ENCODE data around the gene IFRD1.

The IFRD1 gene, protein sequence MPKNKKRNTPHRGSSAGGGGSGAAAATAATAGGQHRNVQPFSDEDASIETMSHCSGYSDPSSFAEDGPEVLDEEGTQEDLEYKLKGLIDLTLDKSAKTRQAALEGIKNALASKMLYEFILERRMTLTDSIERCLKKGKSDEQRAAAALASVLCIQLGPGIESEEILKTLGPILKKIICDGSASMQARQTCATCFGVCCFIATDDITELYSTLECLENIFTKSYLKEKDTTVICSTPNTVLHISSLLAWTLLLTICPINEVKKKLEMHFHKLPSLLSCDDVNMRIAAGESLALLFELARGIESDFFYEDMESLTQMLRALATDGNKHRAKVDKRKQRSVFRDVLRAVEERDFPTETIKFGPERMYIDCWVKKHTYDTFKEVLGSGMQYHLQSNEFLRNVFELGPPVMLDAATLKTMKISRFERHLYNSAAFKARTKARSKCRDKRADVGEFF
- total RNA-seq, result 14.3 to 163 reads per million in 2 donors

DNA sequence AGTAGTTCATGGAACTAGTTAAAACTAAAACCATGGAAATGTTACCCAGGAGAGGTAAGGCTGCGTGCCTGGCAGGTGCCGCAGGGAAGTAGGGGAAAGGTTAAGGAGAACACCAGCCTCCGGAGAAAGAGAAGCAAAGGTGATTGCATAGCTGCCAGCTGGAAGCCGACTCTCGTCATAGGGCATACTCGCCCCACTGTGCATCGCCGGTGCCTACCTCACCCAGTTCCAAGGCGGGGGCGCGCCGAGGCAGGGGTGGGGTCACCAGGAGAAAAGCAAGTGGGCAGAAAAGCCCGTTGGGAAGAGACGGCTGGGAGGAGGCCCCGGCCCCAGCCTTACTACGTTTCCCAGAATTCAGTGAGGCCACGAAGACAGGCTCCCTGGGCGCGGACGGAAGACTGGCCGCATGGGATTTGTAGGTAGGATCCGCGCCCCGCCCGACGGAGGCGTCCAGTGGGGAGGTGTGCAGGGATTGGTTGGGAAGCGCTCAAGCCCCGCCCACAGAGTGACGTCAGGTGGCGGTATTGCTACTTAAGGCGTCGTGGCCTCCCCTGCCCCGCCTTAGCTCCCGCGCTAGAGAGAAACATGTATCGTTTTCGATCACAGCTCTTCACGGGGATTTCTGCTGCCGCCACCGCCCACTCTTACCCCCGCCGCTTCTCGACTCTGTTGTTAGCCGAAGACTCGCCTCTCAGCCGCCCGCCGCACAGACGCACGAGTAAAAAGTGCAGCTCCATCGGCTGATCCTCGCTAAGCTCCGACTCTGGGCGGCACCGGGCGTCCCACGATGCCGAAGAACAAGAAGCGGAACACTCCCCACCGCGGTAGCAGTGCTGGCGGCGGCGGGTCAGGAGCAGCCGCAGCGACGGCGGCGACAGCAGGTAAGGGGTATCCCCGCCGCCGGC, at the start of gene IFRD1:
TSS of gene IFRD1 (plus strand) at position 559 of the 905 bp plus-strand sequence. CDS start at position 788, 229 bp downstream.
- peak; percentile 99 for DNase-seq

DNA sequence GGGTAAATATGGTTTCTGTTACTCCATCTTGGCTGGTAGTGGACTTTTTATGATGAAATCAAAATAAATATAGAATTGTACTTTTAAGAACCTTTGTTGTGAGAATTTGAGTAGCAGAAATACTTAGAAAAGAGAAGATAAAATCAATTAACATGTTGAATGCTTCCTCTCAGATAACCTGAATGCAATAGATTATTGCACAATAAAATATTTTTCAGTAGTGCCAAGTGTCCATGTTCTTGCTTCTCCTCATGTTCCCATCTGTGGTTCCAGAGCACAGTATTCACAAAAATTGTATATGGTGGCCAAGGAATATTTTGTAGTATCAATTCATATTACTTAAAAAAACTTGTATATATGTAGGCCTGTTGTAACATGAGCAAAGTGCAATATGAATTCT, 45.9 kb upstream of the IFRD1 start:
- DNase-seq, result no peak

DNA sequence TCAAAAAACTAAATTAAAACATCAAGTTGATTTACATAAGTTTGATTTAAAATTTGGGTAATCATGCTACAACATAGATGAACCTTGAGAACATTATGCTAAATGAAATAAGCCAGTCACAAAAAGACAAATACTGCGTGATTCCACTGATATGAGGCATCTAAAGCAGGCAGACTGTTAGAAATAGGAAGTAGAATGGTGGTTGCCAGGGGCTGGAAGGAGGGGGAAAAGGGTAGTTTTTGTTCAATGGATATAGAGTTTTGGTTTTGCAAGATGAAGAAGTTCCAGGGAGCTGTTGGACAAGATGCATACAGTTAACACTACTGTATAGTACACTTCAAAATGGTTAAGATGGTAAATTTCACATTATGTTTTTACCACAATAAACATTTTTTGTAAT, 45.0 kb upstream of the IFRD1 start:
- no peak for DNase-seq

DNA sequence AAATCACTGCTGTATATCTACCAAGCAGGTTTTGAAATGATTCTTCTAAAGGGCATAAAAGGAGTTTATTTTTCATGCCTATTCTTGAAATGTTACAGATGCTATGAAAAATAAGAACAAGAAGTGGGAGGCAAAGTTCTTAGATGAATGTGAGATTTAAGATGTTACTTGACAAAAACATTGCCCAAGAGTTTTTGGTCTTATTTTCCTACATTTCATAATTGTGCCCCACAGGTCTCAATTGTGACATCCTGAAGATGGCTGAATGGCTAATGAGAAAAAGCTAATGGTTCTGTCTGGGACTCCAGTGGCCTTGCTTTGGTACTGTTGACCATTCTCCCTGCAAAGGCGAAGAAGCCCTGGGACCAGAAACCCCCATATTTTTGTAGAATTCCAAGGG, 43.0 kb upstream of the IFRD1 start:
- DNase-seq, result no peak

DNA sequence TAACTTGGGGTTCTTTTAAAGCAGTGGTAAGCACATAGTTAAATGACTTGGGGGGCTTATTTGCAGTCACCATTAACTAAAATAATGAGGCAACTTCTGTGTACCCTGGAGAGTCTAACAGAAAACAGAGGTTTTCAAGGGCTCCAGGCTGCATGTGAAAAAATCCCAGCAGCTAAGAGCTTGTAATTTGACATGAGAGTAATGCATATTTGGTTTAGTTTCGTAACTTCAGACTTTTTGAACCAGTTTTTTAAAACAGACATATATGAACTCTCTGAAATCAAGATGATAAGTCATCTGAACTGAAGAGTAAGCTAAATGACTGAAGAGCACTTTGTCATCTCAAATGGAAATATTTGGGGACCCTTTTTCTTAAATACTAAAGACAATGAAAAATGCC, 40.2 kb upstream of the IFRD1 start:
- DNase-seq, result no peak

DNA sequence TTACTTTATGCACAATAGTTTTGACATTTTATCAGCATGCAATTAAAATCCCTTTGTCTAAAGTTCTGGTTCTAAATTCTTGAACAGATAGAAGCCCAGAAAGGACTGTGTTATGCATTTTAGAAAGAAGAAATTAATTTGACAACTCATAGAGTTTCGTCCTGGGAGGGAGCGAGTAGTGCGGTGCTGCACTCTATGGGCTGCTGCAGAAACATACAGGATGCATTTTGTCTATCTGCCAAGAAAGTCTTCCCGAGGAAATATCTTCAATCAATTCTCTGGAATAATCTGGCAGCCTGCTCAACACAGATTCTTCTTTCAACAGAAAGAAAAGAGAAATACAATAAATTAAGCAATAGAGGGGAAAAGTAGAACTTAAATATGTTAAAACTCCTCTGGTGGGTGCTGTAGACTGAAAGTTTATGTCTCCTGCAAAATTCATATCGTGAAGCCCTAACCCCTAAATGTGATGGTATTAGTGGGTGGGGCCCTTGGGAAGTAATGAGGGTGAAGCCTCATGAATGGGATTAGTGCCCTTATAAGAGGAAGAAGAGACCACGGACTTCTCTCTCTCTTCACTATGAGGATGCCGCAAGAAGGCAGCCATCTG, 39.0 kb upstream of the IFRD1 start:
- DNase-seq, result no peak

DNA sequence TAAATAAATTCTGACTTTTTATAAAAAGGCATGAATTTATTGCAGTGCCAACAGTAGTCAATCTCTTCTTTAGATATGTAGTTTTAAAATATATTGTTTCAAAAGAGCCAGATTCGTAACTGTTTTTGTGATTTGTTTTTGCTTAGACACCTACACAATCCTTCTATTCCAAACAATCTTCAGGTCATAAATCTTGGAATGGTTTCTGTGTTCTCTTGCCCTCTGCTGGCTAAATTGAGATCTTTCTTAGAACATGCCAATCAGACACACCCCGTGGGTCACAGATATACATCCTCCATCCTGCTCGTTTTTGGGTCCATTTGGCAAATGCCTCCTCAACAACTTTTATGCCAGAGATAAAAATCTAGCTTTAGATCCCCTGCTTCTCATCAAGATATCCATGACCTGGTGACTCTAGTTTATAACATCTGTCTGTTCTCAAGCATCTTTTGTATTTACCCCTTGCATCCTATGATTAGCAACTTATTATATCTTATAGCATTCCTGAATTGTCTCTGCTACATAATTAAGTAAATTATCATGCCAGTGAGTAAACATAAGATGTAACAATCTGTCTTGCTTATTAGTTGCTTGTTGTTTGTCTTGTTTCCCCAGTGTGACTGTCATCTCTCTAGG, 35.3 kb upstream of the IFRD1 start:
- DNase-seq, result no peak

DNA sequence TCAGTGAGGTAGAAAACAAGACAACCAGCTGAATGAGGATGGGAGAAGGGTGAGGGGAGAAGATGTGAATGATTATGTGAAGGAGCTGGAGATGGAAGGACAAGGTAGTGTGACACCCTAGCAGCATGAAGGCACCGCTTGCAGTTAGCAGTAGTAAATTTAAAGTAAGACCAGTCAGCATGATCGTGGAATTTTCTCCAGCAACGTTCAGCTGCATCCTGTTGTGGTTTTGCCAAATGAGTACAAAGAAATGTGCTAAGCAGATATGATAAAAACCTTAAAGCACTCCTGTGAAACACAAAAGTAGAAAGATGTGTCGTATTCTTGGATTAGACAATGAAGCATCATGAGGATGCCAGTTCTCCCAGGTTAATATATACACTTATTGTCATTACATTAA, 34.1 kb upstream of the IFRD1 start:
- DNase-seq, result no peak

DNA sequence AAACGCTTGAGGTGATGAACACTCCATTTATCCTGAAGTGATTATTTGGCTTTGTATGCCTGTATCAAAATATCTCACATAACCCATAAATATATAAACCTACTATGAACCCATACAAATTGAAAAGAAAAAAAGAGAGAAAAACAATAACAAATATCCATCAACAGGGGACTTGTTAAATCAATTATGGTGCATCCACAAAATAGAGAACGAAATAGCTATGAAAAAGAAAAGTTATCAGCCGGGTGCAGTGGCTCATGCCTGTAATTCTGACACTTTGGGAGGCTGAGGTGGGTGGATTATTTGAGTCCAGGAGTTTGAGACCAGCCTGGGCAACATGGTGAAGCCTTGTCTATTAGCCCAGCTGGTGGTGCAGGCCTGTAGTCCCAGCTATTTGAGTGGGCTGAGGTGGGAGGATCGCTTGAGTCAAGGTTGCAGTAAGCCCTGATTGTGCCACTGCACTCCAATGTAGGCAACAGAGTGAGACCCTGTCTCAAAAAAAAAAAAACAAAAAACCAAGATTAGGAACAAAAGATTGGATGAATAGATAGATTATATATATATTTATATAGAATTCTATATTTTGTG, 30.6 kb upstream of the IFRD1 start:
- DNase-seq, result no peak

DNA sequence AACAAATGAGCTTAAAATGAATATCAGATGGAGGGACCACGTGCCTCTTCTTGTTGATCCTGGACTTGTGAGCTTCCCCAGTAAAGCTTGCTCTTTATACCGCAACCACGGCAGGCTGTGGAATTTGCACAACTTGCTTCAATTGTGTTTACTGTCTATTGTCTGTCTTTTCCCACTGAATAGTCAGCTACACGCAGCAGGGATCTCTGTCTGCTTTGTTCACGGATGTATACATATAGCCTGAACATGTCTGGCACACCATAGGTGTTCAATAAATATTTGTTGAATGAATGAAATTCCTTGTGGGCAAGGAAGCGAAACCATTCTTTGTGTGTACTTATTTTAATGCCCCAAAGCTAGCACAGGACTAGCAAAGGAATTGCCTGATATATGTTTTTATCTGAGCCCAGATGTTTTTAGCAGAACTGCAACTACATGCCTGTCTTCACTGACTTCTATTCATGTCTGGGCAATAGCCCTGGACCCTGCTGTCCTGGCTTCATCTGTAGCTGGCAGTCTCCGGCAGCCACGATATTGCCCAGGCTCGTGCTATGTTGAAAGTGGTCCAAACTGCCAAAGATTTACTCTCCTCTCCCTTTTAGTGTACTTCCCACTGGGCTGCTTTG, 29.9 kb upstream of the IFRD1 start:
- DNase-seq, result no peak

DNA sequence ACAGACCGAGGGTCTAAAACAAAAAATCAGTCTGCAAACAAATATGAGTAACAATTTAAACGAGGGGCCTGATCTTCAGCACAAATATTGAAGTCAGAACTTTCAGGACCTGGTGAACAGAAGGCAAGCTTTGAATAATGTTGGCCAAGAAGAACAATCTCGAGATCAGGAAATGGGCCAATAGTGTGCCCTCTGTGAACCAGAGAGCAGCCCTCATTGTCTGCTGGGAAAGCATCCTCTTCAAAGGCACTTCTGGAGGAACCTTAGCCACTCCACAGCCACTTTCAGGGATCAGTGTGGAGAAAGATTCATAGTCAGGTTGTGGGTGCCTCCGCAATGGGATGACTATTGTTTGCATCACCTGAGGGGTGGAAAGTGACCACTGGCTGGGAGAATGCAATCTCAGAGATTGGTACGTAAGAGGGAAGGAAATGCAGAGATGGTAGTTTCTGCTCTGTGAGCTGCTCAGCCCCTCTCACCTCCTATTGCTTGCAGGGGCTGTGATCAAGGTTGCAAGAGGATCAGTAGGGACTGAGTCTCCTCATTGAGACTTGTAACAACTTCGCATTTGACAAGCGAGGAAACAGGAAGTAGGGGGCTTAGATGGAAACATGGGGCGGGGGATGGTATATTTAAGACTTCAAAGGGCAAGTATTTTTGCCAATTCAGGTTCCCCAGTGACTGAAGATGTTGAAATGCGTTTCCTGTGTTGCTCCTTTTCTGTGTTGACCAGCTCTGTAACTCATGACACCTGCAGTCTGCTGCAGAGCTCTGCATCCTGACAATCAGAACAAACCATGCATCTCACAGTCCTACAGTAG, 28.4 kb upstream of the IFRD1 start:
- no peak for DNase-seq

DNA sequence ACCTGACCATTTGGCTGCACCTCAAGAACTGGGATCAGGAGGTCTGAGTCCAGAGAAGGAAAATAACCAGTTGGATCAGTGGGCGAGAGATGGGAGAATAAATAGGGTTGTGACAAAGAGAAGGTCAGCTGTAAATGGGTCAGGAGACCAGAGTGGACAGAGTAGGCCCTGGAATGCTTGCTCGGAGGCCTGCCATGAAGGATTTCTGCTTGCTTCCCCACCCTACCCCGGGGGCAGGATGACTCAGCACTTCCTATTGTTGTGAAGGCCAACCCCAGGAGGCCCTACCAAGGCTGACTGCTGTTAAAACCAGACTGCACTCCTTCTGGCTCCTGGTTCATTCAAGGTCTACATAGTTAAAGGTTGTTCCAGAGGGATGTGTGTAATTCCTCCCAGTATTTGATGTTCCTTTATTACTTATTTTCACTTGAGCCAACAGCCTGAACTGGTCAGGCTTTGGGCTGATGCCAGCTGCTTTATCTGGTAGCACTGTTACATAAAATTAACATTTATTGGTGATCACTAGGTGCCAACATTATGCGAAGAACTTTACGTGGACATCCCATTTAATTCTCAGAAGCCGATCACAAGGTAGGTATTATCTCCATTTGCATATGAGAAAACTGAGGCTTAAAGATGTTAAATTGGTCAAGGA, 27.3 kb upstream of the IFRD1 start:
- no peak for DNase-seq

DNA sequence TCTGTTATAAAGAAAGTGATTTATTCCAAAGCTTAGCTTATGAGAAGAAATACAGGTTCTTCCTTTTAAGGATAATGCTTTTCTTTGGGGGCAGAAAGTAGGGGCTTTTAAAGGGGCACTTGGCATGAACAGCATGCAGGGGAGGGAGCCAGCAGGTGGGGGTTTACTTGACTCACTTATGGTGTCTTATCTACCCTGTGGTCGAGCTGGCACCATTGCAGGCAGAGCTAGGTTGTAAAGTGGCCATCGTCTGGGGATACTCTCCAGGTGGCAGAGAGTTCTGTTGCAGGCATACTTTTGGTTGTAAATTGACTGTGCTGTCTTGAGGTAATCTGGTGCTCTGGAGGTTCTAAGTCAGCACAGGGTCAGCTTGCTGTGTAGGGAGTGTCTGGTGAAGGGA, 26.3 kb upstream of the IFRD1 start:
- DNase-seq, result no peak

DNA sequence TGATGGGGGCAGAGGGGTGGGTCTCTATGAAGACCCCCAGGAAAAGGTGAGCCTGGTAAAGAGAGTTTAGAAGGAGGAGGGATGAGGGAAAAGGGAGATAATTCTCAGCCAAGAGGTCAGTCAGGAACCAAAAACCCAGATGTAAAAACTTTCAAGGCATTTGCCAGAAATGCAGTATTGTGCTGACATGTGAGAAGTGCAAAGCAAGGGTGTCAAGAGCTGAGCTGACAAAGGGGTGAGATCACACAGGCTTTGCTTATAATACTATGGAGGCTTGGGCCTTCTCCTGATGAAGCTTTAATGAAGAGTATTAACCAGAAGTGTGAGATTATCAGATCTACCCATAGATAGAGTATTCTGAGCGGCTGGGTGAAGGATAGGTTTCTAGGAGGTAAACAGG, 22.3 kb upstream of the IFRD1 start:
- DNase-seq, result no peak

DNA sequence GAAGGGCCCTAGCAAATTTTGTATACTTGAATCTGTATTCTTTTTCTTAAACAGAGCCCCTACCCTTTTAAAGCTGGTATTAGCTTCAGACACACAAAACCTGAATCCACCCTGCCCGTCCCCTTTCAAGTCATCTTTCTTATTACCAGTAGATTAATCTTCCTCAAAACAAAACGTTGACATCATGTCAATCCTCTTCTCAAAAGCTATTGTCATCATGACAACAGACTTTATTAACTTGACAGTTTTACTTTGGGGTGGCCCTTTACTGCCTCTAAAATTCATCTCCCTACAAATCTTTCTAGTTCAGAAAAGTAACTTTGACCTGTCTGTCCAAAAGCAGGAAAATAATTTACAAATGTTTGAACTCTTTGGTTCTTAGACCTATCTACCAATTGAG, 21.5 kb upstream of the IFRD1 start:
- DNase-seq, result no peak

DNA sequence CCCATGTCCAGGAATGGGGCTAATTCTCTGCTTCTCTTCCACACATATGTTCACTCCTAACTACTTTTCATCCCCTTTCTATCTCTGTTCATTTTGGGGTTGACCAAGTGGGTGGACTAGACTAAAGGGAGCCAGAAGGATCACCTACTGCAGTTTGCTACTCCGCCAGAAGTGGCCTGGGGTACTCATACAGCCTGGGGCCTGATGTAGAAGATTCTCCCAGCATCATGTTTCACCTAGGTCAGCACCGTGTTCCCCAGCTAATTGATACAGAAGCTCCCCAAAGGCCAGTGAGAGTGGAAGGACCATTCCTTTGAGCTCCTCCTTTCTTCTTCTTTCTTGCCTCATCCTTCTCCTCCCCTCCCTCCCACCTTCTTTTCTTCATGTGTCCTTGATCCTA, 19.6 kb upstream of the IFRD1 start:
- DNase-seq, result no peak

DNA sequence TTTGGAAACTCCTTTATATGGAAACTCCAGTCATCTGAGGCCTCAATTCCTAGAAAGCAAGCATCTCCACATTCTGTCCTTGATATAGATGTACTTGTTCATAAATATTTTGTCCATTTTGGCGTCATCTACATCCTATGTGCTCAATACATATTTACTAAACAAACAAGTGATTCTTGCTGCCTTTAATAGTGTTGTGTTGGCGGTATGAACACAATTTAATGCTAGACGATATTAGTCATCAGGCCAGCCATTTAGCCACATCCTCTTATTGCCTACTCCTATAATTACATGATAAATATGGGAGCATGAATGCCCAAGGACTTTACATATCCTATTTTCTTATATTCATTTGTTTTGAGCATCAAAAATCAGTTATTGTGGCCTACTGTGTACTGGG, 18.5 kb upstream of the IFRD1 start:
- no peak for DNase-seq

DNA sequence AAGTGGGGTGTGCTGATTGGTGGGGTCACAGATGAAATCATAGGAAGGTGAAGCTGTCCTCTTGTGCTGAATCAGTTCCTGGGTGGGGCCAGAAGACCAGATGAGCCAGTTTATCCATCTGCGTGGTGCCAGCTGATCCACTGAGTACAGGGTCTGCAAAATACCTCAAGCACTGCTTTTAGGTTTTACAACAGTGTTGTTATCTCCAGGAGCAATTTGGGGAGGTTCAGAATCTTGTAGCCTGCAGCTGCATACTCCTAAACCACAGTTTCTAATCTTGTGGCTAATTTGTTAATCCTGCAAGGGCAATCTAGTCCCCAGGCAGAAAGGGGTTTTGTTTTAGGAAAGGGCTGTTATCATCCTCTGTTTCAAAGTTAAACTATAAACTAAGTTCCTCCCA, 17.0 kb upstream of the IFRD1 start:
- DNase-seq, result no peak

DNA sequence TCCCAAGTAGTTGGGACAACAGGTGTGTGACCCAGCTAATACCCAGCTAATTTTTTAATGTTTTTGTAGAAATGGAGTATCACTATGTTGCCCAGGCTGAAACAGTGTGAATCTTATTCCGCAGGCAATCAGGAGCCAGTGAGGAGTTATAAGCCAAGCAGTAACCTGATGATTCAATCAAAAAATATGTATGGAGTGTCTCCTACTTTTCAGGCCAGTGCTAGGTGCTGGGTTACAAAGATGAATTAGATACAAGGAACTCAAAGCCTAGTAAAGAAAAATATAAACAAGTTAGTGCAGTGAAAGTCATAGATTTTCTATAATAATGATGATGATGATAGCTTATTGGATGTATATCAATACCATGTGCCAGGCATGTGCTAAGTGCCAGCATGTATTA, 13.2 kb upstream of the IFRD1 start:
- no peak for DNase-seq

DNA sequence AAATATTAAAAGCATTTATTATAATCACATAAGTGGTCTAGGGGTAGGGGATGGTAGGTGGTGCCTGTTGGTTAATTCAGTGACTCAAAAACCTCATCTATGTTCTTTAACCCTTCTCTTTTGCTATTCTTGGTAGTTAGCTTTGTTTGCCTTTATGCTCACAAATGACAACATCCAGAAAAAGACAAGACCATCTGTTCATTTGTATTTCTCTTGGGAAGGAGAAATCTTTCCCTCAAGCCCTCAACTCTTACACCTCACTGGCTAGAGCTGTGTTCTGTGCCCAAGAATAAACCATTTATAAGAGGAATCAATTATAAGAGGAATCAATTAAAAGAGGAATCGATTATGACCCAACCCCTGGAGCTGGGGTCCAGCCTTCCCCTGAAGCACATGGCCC, 10.8 kb upstream of the IFRD1 start:
- no peak for DNase-seq

DNA sequence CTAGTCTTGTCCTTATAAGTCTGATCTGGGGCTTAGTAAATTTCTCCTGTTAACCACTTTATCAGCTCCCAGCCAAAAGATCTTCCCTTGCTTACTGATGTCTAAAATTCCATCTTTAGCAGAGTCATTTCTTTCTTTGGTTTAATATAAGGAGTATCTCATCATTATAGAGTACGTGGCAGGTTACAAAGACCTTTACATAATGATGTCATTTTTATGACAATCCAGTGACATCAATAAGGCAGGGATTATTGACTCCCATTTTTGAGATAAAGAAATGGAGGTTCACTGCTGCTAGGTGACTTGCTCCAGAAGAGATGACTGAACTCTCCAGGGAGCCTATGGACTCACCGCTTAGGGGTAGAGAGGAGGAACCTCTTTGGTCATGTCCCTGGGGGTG, 8.1 kb upstream of the IFRD1 start:
- DNase-seq, result no peak
